ENCODE results near the gene ASIC1. TPM values are rescaled to one million over a fixed set of nuclear protein-coding genes. Genes with fewer than 3 reads are reported as not detected.

The ASIC1 gene
- total RNA-seq, 2 experiments from 2014 or later, result 0.59 TPM; not detected in 1

GRCh38 chr12:50069539-50069938 is 12.1 kb downstream of the ASIC1 start:
- no peak for DNase-seq (ENCODE audit: low spot score)
- H3K4me3 ChIP-seq (ENCODE audit: low read depth, low read length, poor library complexity, severe bottlenecking), result no peak overlapping the region
- no peak overlapping the region for H3K4me2 ChIP-seq (ENCODE audit: low read length)
- no peak overlapping the region for H3K27ac ChIP-seq (ENCODE audit: low read depth, low read length, poor library complexity, severe bottlenecking)
- H3K9me2 ChIP-seq (ENCODE audit: insufficient read depth, low read length), result no peaks in the 10 kb centered on the region
- ChIA-PET CTCF (ENCODE audit: unreplicated experiment) (interaction anchor here (1.3 to 2.8 kb wide), 3 partner anchors 14 to 103 kb away, joined by 5 to 26 read pairs (median 20); partner anchors contain the start of gene COX14), POLR2A (interaction anchor here (1.0 to 1.1 kb wide), 2 partner anchors 27 to 155 kb away, joined by 3 read pairs; no protein-coding TSS in a partner anchor)
- H3K9me3 ChIP-seq (ENCODE audit: low read length), result no peaks in the 10 kb centered on the region
- BruUV-seq (replicated peaks), result no TSS peak
- peaks cover 12% of the 10 kb centered on the region for H3K4me1 ChIP-seq (ENCODE audit: insufficient read depth, low read length, poor library complexity, severe bottlenecking)
- H4K20me1 ChIP-seq (ENCODE audit: insufficient read depth, low read length), result no peaks in the 10 kb centered on the region
- no peaks in the 10 kb centered on the region for H3K36me3 ChIP-seq (ENCODE audit: insufficient read depth, low read length)
- TF ChIP-seq CTCF (conservative IDR thresholded peaks at IDR 0.05; ENCODE audit: low read length), result no peak
- TF ChIP-seq EZH2phosphoT487 (IDR thresholded peaks at IDR 0.05; ENCODE audit: borderline replicate concordance, low read depth, low read length), result no peak
- no peak overlapping the region for H2AFZ ChIP-seq (ENCODE audit: low read length)
- intact Hi-C loops (cut with micrococcal nuclease; ENCODE audit: unreplicated experiment), result no loop called here
- no peaks in the 10 kb centered on the region for H3K79me2 ChIP-seq (ENCODE audit: insufficient read depth, low read depth, low read length)

- intact Hi-C loops (cut with micrococcal nuclease; ENCODE audit: unreplicated experiment), result loop anchor here (1.0 to 5.0 kb wide), 3 partner anchors 14 to 103 kb away; no protein-coding TSS in a partner anchor
- Histone ChIP-seq H3K4me3 (ENCODE audit: low read depth, low read length, poor library complexity, severe bottlenecking) (peak overlapping the region; percentile 27), H4K20me1 (ENCODE audit: insufficient read depth, low read length) (no peaks in the 10 kb centered on the region), H3K9me2 (ENCODE audit: insufficient read depth, low read length) (no peaks in the 10 kb centered on the region), H3K79me2 (ENCODE audit: insufficient read depth, low read depth, low read length) (no peaks in the 10 kb centered on the region), H2AFZ (ENCODE audit: low read length) (peak overlapping the region; percentile 96), H3K36me3 (ENCODE audit: insufficient read depth, low read length) (no peaks in the 10 kb centered on the region), H3K9me3 (ENCODE audit: low read length) (no peaks in the 10 kb centered on the region), H3K27ac (ENCODE audit: low read depth, low read length, poor library complexity, severe bottlenecking) (no peak overlapping the region), H3K4me1 (ENCODE audit: insufficient read depth, low read length, poor library complexity, severe bottlenecking) (peaks cover 12% of the 10 kb centered on the region), H3K4me2 (ENCODE audit: low read length) (peak overlapping the region; percentile 45)
- peak; percentile 79 for DNase-seq (ENCODE audit: low spot score)
- POLR2A ChIA-PET, result interaction anchor here (0.6 to 1.7 kb wide), 5 partner anchors 12 to 97 kb away, joined by 3 to 6 read pairs (median 4); partner anchors contain the start of genes CERS5 and SMARCD1
- CTCF ChIA-PET (ENCODE audit: unreplicated experiment), result interaction anchor here (0.5 to 2.8 kb wide), 9 partner anchors 14 to 131 kb away, joined by 3 to 26 read pairs (median 4); partner anchors contain the start of genes COX14 and SMARCD1
- no peak for TF ChIP-seq EZH2phosphoT487 (IDR thresholded peaks at IDR 0.05; ENCODE audit: borderline replicate concordance, low read depth, low read length)
- TF ChIP-seq CTCF (conservative IDR thresholded peaks at IDR 0.05; ENCODE audit: low read length), result peak; percentile 97
- BruUV-seq (replicated peaks), result no TSS peak
Measured at GRCh38 chr12:50070314-50071060, 13.1 kb downstream of the ASIC1 start.

Measured in OCI-LY7 (cell line).